Effector memory CD8-positive, alpha-beta T cell (primary cell): ENCODE data around the gene XIRP2.

Source experiments
- ATAC-seq: fragments of 150-1000 bp; cut with Tn5 transposase; replicated peaks from 2 replicates; pipeline ENCODE4 v1.10.0; 2021; ENCODE audit warnings: mild to moderate bottlenecking, moderate library complexity
- DNase-seq, 3 experiments: peaks; one replicate each; pipeline ENCODE4 v3.0.0; 2021
- H3K27ac Mint-ChIP-seq, 2 donors: one replicate each; pipeline ENCODE4 v1.8.0; 2022; ENCODE audit warnings: mild to moderate bottlenecking in 2 of 2, mixed read lengths in 2 of 2, moderate library complexity in 2 of 2
- H3K27me3 Mint-ChIP-seq, 2 donors: one replicate each; pipeline ENCODE4 v1.8.0; 2022; ENCODE audit warnings: mixed read lengths in 2 of 2
- H3K36me3 Mint-ChIP-seq: one replicate; pipeline ENCODE4 v1.8.0; 2022; ENCODE audit warnings: mild to moderate bottlenecking, moderate library complexity, mixed read lengths; ENCODE audit not compliant: insufficient read depth
- H3K4me1 Mint-ChIP-seq, 2 donors: one replicate each; pipeline ENCODE4 v1.8.0; 2022; ENCODE audit warnings: low read depth in 2 of 2, mixed read lengths in 2 of 2
- H3K4me3 Mint-ChIP-seq, 2 donors: one replicate each; pipeline ENCODE4 v1.8.0; 2022; ENCODE audit warnings: mild to moderate bottlenecking in 2 of 2, mixed read lengths in 2 of 2, moderate library complexity in 2 of 2
- H3K9me3 Mint-ChIP-seq, 2 donors: one replicate each; pipeline ENCODE4 v1.8.0; 2022; ENCODE audit warnings: mixed read lengths in 2 of 2

XIRP2 gene

DNA sequence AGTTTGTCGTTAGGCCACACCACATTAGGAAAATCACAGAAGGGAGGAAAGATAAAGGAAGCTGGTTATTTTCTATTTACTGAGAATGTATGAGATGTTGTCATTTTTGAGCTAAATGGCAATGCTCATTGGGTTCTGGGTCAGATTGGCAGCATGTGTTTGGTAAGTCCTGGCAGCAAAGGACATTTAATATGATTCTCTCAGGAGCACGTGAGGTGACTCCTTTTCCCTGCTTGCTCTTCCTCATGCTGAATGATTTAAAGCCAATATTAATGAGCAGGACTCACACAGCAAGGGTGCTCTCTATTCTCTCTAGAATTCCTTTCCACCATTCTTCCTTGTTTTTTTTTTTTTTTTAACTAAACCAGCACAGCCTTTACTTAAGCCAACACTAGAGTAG, 298.2 kb downstream of the XIRP2 start:
- H3K27me3 Mint-ChIP-seq: no peaks in the 10 kb centered on the region
- no peaks in the 10 kb centered on the region for H3K4me1 Mint-ChIP-seq
- peaks cover 0 to 4% of the 10 kb centered on the region in 2 donors for H3K9me3 Mint-ChIP-seq
- H3K36me3 Mint-ChIP-seq: no peaks in the 10 kb centered on the region
- ATAC-seq: no peak
- DNase-seq: no peak
- H3K27ac Mint-ChIP-seq: no peak overlapping the region
- H3K4me3 Mint-ChIP-seq: no peak overlapping the region

DNA sequence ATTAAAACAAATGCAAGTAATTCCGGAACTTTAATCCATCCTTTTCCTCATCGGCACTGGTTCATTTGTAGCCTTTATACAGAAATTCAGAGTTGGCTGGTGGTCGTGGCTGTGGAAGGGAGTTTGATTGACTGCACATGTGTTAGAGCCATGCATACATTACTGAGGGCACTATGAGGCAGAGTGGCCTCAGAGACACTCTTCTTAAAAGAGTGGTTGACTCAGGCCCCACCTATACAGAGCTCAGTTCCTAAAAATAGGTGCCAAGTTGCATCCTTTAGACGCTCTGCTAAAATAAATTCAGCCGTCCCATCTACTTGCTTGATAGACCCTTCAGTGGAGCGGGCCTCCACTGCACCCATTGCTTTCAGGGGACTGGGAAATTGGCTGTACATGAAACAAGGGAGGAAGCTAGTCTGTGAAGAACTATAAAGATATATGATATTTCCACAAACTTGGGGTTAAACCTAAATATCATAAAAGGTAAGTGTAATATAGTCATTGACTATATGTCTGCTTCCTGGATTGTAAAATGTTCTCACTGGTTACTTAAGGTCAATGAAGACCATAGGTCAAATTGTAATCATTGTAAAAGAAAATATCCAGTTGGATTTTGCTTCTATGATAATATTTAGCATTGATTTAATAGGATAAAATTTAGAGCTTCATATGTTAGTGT, 298.9 kb downstream of the XIRP2 start:
- Mint-ChIP-seq H3K9me3 (peaks cover 0 to 2% of the 10 kb centered on the region in 2 donors), H3K36me3 (no peaks in the 10 kb centered on the region), H3K27me3 (no peaks in the 10 kb centered on the region), H3K27ac (no peak overlapping the region), H3K4me1 (no peaks in the 10 kb centered on the region), H3K4me3 (no peak overlapping the region)
- ATAC-seq (no peak), DNase-seq (no peak)

GRCh38 chr2:167187978-167188967, 300.0 kb downstream of the XIRP2 start:
- no peak overlapping the region for H3K4me3 Mint-ChIP-seq
- peaks cover 0 to 2% of the 10 kb centered on the region in 2 donors for H3K9me3 Mint-ChIP-seq
- H3K36me3 Mint-ChIP-seq: no peaks in the 10 kb centered on the region
- ATAC-seq: no peak
- DNase-seq: no peak
- H3K27me3 Mint-ChIP-seq: no peaks in the 10 kb centered on the region
- no peaks in the 10 kb centered on the region for H3K4me1 Mint-ChIP-seq
- no peak overlapping the region for H3K27ac Mint-ChIP-seq

DNA sequence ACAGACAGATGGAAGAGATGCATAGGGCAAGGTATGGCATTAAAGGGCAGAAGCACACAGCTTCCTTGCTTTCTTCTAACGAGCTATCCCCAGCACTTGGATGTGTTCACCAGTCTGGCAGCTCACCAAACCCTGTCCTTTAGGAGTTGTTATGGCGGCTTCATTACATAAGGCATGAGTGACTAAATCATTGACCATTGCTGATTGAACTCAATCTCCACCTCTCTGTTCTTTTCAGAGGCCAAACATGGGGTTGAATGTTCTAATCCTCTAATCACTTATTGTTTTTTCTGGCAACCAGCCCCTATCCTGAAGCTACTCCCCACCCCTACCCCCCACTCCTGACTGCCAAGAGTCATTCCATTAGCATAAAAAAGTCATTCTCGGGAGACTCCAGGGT, 301.8 kb downstream of the XIRP2 start:
- H3K4me3 Mint-ChIP-seq: no peak overlapping the region
- DNase-seq: no peak
- no peak overlapping the region for H3K27ac Mint-ChIP-seq
- H3K27me3 Mint-ChIP-seq: no peaks in the 10 kb centered on the region
- no peaks in the 10 kb centered on the region for H3K4me1 Mint-ChIP-seq
- H3K36me3 Mint-ChIP-seq: no peaks in the 10 kb centered on the region
- H3K9me3 Mint-ChIP-seq: peaks cover 0 to 5% of the 10 kb centered on the region in 2 donors
- ATAC-seq: no peak

DNA sequence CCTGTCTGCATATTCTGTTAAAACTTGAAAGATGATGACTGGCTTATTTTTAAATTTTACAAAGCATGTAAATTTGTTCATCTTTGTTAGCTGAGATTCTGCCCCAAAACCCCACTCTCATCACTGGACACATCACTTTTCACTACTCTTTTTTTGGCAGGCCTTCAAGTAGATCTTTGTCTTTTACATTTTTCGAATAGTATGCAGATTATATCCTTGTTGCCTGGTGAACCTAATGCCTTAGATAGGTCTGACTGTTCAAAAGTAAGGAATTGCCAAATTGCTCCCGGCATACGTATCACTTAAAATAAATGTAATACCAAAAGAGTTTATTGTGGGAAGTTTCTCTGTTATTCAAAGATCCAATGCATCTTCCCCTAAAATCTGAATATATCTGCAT, 303.3 kb downstream of the XIRP2 start:
- Mint-ChIP-seq H3K9me3 (peaks cover 0 to 7% of the 10 kb centered on the region in 2 donors), H3K27ac (no peak overlapping the region), H3K27me3 (no peaks in the 10 kb centered on the region), H3K4me1 (no peaks in the 10 kb centered on the region), H3K36me3 (no peaks in the 10 kb centered on the region), H3K4me3 (no peak overlapping the region)
- ATAC-seq: no peak
- DNase-seq: no peak

DNA sequence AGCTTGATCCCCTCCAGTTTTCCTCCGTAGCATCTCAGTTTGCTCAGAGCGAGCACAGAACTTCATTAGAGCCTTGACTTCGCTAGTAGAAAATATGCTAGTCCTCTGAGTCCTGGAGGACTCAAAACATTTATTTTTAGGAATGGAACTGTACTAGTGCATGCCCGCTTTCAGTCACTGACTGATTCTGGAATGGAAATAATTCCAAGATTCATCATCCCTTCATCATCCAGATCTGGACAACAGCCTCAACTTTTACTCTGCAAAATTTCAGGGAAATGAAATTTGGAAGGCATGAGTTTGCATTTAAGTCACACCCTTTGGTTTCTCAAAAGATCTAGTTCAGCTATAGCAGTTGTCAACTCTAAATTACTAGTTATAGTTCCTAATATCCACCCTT, 304.6 kb downstream of the XIRP2 start:
- Mint-ChIP-seq H3K4me3 (no peak overlapping the region), H3K36me3 (no peaks in the 10 kb centered on the region), H3K4me1 (no peaks in the 10 kb centered on the region), H3K27me3 (no peaks in the 10 kb centered on the region), H3K9me3 (peaks cover 0 to 7% of the 10 kb centered on the region in 2 donors), H3K27ac (no peak overlapping the region)
- DNase-seq: no peak
- ATAC-seq: no peak

DNA sequence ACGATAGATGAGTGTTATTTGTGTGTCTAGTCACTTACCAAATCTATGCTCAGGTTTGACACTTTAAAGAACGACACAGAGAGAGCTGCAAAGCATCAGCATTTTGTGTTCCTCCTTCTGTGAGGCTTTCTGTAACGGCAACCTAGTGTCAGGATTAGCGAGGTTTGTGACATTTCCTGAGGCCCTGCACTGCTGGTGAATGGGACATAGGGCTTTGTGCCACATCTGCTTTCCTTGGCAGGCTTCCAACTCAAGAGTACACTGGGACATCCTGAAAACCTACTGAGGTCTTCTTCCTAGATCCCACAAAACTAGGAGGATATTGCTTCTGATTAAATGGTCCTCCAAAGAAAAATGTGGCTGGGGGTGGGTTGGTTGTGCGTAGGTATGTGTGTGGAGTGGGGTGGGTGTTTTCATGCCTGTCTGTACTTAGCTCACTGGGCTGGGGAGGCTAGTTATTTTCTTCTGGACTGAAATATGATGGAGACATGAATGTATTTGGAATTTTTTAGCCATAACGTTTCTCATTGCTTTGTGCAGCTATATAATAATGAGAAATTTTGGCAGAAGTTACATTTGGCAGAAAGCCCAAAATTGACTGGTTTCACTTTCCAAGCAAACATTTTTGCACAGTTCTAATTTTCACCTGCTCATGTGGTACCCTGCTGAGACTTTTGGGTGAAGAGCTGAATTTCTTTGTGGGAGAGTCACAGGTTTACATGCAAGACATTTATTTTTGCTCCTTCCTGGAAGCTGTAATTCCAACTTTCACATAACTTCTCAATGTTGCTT, 308.4 kb downstream of the XIRP2 start:
- Mint-ChIP-seq H3K36me3 (no peaks in the 10 kb centered on the region), H3K4me1 (no peaks in the 10 kb centered on the region), H3K27me3 (no peaks in the 10 kb centered on the region), H3K9me3 (peaks cover 0 to 5% of the 10 kb centered on the region in 2 donors), H3K27ac (no peak overlapping the region), H3K4me3 (no peak overlapping the region)
- DNase-seq: no peak
- no peak for ATAC-seq

DNA sequence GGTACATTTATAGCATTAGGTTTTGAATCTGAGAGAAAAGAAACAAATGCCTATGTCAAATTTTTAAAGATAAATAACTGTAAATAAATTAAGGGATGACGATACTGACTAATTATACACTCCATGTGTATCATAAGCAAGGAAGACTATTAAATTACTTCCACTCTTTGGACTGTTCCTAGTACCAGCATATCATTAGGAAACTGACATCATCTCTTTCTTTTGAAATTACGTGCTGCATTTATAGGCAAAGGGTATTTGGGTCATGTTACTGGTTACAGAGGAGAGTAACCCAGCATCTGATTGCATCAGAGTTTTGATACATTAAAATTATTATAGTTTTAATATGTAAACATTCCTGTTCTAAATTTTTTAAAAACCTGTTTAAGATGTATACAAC, 309.7 kb downstream of the XIRP2 start:
- ATAC-seq: no peak
- Mint-ChIP-seq H3K4me3 (no peak overlapping the region), H3K9me3 (peaks cover 0 to 5% of the 10 kb centered on the region in 2 donors), H3K27me3 (no peaks in the 10 kb centered on the region), H3K36me3 (no peaks in the 10 kb centered on the region), H3K4me1 (no peaks in the 10 kb centered on the region), H3K27ac (no peak overlapping the region)
- DNase-seq: no peak

GRCh38 chr2:167198576-167198975, 310.3 kb downstream of the XIRP2 start:
- DNase-seq (no peak), ATAC-seq (no peak)
- Mint-ChIP-seq H3K4me3 (no peak overlapping the region), H3K36me3 (no peaks in the 10 kb centered on the region), H3K4me1 (no peaks in the 10 kb centered on the region), H3K27me3 (no peaks in the 10 kb centered on the region), H3K27ac (no peak overlapping the region), H3K9me3 (peaks cover 0 to 5% of the 10 kb centered on the region in 2 donors)

DNA sequence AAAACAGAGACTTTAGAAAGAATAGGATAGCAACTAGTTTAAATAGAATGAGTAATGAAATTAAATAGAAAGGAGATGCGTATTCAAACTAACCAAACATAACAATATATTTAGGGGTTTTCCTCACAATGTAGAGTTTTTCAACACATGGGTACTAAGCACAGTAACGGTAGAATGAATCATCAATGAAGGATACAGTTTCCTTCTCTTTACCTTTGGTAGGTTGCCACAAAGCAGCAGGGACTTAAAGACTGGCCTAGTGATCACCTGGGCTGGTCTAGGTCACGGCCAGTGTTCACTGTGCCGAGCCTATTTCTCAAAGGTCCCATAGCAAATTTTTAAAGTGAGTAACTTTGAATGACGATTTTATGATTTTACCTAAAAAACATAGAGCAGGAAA, 311.7 kb downstream of the XIRP2 start:
- Mint-ChIP-seq H3K36me3 (no peaks in the 10 kb centered on the region), H3K27me3 (no peaks in the 10 kb centered on the region), H3K9me3 (peaks cover 0 to 2% of the 10 kb centered on the region in 2 donors), H3K4me3 (no peak overlapping the region), H3K27ac (no peak overlapping the region), H3K4me1 (no peaks in the 10 kb centered on the region)
- no peak for DNase-seq
- no peak for ATAC-seq

- H3K36me3 Mint-ChIP-seq: peaks cover 3% of the 10 kb centered on the region
- peaks cover 2 to 8% of the 10 kb centered on the region in 2 donors for H3K9me3 Mint-ChIP-seq
- no peak for ATAC-seq
- DNase-seq: no peak
- no peak overlapping the region for H3K27ac Mint-ChIP-seq
- H3K4me3 Mint-ChIP-seq: no peak overlapping the region
- H3K4me1 Mint-ChIP-seq: no peaks in the 10 kb centered on the region
- no peaks in the 10 kb centered on the region for H3K27me3 Mint-ChIP-seq
These were observed 321.5 kb downstream of the XIRP2 start for GRCh38 chr2:167209784-167210183.

DNA sequence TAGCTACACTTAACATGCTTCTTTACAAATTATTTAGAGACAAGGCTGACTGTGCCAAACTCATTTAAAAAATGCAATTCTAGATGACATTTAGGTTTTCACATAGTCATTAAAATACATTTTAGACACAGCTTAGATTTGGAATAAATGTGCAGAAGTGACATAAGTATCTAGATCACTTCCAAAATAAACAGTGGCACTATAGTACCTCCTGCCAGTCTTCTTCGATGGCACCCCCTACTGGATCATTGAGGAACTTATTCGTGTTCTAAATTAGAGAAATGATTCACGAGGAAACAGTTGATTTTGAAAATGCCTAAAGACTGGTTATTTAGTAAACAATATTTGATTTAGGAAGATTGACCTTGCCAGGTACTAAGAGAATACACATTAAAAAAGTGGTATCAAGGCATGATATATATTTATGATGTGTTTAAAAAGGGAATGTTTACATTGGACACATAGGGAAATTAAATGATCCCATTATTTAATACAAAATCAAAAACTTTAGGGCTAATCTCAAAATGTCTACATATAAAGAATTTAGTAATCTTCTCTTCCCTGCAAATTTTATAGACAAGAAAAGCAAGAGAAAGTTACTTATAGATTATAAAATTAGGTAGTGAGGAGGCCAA, 323.9 kb downstream of the XIRP2 start:
- peaks cover 2 to 8% of the 10 kb centered on the region in 2 donors for H3K9me3 Mint-ChIP-seq
- no peaks in the 10 kb centered on the region for H3K27me3 Mint-ChIP-seq
- peaks cover 3% of the 10 kb centered on the region for H3K36me3 Mint-ChIP-seq
- no peak overlapping the region for H3K4me3 Mint-ChIP-seq
- ATAC-seq: no peak
- H3K27ac Mint-ChIP-seq: no peak overlapping the region
- H3K4me1 Mint-ChIP-seq: no peaks in the 10 kb centered on the region
- DNase-seq: no peak

DNA sequence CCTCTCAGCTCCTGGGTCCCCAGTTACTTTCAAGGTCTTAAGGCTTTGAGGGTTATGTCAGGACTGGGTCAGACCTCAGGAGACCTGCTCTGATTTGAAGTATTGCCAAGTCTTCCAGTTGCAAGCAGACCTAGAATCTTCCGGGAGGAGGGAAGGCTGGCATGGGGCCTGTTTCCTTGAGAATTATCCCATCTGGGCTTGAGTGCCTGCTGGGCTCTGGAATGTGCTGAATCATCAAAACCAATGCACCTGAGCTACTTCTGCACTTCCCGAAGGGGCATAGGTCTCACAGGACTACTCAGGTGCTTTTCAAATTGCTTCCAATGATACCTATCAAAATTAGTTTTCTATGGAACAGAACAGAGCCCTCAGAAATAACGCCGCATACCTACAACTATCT, 327.3 kb downstream of the XIRP2 start:
- H3K27ac Mint-ChIP-seq: no peak overlapping the region
- H3K4me3 Mint-ChIP-seq: no peak overlapping the region
- peaks cover 0 to 8% of the 10 kb centered on the region in 2 donors for H3K9me3 Mint-ChIP-seq
- no peaks in the 10 kb centered on the region for H3K27me3 Mint-ChIP-seq
- no peaks in the 10 kb centered on the region for H3K4me1 Mint-ChIP-seq
- no peak for ATAC-seq
- H3K36me3 Mint-ChIP-seq: peaks cover 3% of the 10 kb centered on the region
- DNase-seq: no peak
